Measurements from ENCODE around the gene OXCT1. TPM values are rescaled to one million over a fixed set of nuclear protein-coding genes. Genes with fewer than 3 reads are reported as not detected.

OXCT1 gene
- total and polyA plus RNA-seq, 9 donors, result 9.0 to 29.8 (median 15.4) TPM

DNA sequence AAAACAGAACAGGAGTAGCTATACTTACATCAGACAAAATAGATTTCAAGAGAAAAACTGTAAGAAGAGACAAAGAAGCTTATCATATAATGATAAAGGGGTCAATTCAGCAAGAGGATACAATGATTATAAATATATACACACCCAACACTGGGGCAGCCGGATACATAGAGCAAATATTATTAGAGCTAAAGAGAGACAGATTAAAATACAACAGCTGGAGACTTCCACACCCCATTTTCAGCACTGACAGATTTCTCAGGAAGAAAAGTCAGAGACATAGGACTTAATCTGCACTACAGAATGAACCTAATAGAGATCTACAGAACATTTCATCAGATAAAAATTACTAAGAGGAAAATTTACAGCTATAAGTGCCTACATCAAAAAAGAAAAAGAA, 35.7 kb downstream of the OXCT1 start:
- Histone ChIP-seq H3K27me3 (no peaks in the 10 kb centered on the region), H3K4me1 (ENCODE audit: insufficient read depth) (peaks cover 4% of the 10 kb centered on the region), H3K4me3 (no peak overlapping the region), H3K36me3 (no peaks in the 10 kb centered on the region), H3K27ac (no peak overlapping the region), H3K9me3 (no peaks in the 10 kb centered on the region)
- DNase-seq, result no peak
- no peak for TF ChIP-seq EP300 (IDR thresholded peaks at IDR 0.05)
- no peak for TF ChIP-seq POLR2A (IDR thresholded peaks at IDR 0.05)
- TF ChIP-seq, protein P1, sequence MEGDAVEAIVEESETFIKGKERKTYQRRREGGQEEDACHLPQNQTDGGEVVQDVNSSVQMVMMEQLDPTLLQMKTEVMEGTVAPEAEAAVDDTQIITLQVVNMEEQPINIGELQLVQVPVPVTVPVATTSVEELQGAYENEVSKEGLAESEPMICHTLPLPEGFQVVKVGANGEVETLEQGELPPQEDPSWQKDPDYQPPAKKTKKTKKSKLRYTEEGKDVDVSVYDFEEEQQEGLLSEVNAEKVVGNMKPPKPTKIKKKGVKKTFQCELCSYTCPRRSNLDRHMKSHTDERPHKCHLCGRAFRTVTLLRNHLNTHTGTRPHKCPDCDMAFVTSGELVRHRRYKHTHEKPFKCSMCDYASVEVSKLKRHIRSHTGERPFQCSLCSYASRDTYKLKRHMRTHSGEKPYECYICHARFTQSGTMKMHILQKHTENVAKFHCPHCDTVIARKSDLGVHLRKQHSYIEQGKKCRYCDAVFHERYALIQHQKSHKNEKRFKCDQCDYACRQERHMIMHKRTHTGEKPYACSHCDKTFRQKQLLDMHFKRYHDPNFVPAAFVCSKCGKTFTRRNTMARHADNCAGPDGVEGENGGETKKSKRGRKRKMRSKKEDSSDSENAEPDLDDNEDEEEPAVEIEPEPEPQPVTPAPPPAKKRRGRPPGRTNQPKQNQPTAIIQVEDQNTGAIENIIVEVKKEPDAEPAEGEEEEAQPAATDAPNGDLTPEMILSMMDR (IDR thresholded peaks at IDR 0.05), result no peak
- 56 to 81% (median 58%) methylated on average over 1 of the region's 1 CpG for WGBS, 3 donors
- intact Hi-C loops (cut with DNase I), result no loop called here

DNA sequence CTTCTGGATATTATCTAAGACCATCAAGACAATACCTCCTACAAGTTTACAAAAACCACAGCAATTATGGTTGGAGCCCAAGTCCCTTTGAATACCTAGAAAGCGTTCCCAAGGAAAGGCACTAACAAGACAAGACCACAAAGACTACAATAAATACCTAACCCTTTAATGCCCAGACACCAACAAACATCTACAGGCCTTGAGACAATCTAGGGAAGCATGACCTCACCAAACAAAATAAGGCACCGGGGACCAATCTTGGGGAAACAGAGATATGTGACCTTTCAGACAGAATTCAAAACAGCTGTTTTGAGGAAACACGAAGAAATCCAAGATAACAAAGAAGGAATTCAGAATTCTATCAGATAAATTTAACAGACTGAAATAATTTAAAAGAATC, 37.8 kb downstream of the OXCT1 start:
- intact Hi-C loops (cut with DNase I), result no loop called here
- TF ChIP-seq, protein P1 (IDR thresholded peaks at IDR 0.05), result no peak
- TF ChIP-seq EP300 (IDR thresholded peaks at IDR 0.05) (no peak), POLR2A (IDR thresholded peaks at IDR 0.05) (no peak)

DNA sequence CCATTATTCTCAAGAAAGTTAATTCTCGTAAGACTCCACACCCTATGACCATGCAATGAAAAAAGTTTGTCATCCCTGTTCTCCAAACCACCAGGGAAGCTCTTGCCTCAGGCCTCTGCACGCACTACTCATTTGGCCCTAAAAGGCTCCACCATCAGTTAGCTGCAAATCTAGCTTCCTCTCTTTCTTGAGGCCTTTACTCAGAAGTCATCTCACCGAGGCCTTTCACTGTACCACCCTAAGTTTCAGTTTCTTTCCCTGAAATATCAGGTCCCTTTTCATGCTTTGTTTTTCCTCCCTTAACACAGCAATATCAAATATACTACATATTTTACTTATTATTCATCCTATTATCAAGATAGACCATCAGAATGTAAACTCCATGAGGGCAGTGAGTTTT, 39.1 kb downstream of the OXCT1 start:
- DNase-seq, result no peak
- no peak overlapping the region for H3K4me3 ChIP-seq
- WGBS, 3 donors, result 93 to 99% (median 96%) methylated on average over 3 of the region's 3 CpGs
- TF ChIP-seq POLR2A (IDR thresholded peaks at IDR 0.05) (no peak), EP300 (IDR thresholded peaks at IDR 0.05) (no peak)
- TF ChIP-seq, protein P1 (IDR thresholded peaks at IDR 0.05), result no peak
- H3K36me3 ChIP-seq, result no peaks in the 10 kb centered on the region
- intact Hi-C loops (cut with DNase I), result no loop called here
- H3K4me1 ChIP-seq (ENCODE audit: insufficient read depth), result peaks cover 4% of the 10 kb centered on the region
- H3K27me3 ChIP-seq, result no peaks in the 10 kb centered on the region
- H3K27ac ChIP-seq, result no peak overlapping the region
- no peaks in the 10 kb centered on the region for H3K9me3 ChIP-seq

More for the DNA sequence above, 37.8 kb downstream of the OXCT1 start:
- 74 to 83% (median 75%) methylated on average over 3 of the region's 3 CpGs for WGBS, 3 donors
- H3K4me1 ChIP-seq (ENCODE audit: insufficient read depth), result peaks cover 4% of the 10 kb centered on the region
- H3K4me3 ChIP-seq, result no peak overlapping the region
- H3K27me3 ChIP-seq, result no peaks in the 10 kb centered on the region
- no peak overlapping the region for H3K27ac ChIP-seq
- no peak for DNase-seq
- H3K9me3 ChIP-seq, result no peaks in the 10 kb centered on the region
- H3K36me3 ChIP-seq, result no peaks in the 10 kb centered on the region

DNA sequence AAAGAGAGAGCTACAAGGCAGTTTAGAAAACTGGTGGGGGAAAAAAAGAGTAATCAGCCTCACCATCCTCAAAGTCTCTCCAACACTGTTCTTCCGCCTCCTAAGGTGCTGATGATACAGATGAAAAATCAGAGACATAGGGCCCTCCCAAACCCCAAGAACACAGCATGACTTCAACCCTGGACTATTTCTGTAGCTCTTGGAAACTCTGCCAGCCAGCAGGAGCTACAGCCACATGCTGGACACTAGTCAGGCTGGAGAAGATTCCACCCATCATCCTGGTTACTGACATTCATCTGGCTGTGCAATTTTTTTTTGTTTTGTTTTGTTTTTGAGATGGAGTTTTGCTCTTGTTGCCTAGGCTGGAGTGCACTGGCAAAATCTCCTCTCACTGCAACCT, 42.4 kb downstream of the OXCT1 start:
- H3K27ac ChIP-seq, result no peak overlapping the region
- H3K27me3 ChIP-seq, result no peaks in the 10 kb centered on the region
- no peaks in the 10 kb centered on the region for H3K4me1 ChIP-seq (ENCODE audit: insufficient read depth)
- DNase-seq, result no peak
- no peaks in the 10 kb centered on the region for H3K9me3 ChIP-seq
- intact Hi-C loops (cut with DNase I), result loop anchor here in 1 of 4 donors (10.0 kb wide), 1 partner anchor 553 kb away; no protein-coding TSS in a partner anchor
- no peaks in the 10 kb centered on the region for H3K36me3 ChIP-seq
- WGBS, 3 donors, result 96 to 98% (median 97%) methylated on average over 1 of the region's 1 CpG
- H3K4me3 ChIP-seq, result no peak overlapping the region
- TF ChIP-seq EP300 (IDR thresholded peaks at IDR 0.05), result no peak
- TF ChIP-seq POLR2A (IDR thresholded peaks at IDR 0.05), result no peak

DNA sequence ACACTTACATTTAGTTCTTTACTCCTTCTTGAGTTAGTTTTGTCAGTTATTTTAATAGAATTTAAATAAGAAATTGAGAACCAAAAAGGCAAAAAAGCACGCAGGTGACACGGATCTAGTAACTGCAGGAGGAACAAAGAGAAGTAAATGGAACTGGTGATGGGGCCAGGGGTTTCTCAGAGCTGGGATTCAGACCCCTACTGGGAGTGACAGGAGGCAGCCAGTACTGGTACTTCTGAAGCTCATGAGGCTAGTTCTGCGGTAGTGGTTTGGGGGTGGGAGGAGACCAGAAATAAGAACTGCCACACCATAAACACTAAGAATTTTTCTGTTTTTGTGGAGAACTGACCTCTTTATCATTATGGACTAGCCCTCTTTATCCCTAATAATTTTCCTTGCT, 48.2 kb downstream of the OXCT1 start:
- Histone ChIP-seq H3K27me3 (no peaks in the 10 kb centered on the region), H3K27ac (no peak overlapping the region), H3K4me1 (ENCODE audit: insufficient read depth) (peaks cover 1% of the 10 kb centered on the region), H3K9me3 (no peaks in the 10 kb centered on the region), H3K4me3 (no peak overlapping the region), H3K36me3 (no peaks in the 10 kb centered on the region)
- intact Hi-C loops (cut with DNase I), result loop anchor here in 1 of 4 donors (10.0 kb wide), 1 partner anchor 547 kb away; no protein-coding TSS in a partner anchor
- TF ChIP-seq, protein P1 (IDR thresholded peaks at IDR 0.05), result no peak
- no peak for TF ChIP-seq POLR2A (IDR thresholded peaks at IDR 0.05)
- no peak for TF ChIP-seq EP300 (IDR thresholded peaks at IDR 0.05)
- 95 to 99% (median 98%) methylated on average over 3 of the region's 3 CpGs for WGBS, 3 donors
- no peak for DNase-seq
